Measurements from ENCODE around the gene ATG13.

The ATG13 gene

GRCh38 chr11:46661836-46662235 lies 44.5 kb downstream of the ATG13 start:
- no peak for DNase-seq (ENCODE audit: extremely low read depth, low read depth)
- no peak for TF ChIP-seq CTCF (IDR thresholded peaks at IDR 0.05; ENCODE audit: low read depth, low read length)

DNA sequence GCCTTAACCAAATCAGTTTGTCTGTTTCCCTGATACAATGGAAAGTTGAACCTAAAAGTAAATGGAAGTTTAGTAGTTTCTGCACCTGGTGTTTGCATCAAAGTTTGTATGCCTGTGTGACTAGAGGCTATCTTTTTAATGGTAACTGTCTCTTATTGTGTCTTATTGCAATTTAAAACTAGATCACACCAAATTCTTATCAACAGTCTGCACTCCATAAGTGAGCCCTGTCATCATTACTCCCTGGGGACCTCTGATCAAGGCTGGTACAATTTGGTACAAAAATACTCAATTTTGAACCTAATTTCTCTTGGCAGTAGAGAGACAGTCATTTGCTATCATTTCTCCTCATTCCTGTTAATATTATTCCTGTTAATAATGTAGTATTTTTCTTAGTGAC lies 45.0 kb downstream of the ATG13 start:
- DNase-seq (ENCODE audit: extremely low read depth, low read depth): no peak
- no peak for TF ChIP-seq CTCF (IDR thresholded peaks at IDR 0.05; ENCODE audit: low read depth, low read length)

DNA sequence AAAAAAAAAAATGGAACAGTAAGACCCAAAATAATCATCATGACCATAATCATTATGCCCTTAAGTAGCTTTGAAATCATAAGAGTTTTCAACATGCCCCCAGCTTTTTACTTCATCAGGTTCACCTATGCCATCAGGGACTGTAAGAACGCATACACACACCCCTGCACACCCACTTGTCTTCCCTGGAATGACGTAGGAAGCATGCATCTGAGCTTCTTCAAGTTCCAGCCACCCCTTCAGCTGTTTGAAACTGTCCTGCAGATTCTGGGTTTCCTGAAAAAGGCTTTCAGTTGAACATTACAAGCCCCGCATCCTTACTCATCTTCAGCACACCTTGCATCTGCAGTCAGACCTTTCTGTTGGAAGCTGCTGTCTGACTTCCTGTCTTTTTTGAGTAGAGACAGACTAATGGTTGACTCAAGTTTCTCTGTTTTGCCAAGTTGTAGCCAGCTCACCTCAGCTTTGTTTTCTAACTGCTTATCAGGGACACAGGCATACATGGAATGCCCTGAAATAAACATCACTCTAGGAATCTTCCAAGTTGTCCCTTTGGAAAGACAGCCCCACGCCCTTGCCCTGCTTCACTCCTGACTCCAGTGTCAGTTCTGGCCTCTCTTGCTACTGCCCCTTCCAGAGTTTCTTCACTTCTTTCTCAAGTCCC lies 46.1 kb downstream of the ATG13 start:
- DNase-seq (ENCODE audit: extremely low read depth, low read depth): no peak
- no peak for TF ChIP-seq CTCF (IDR thresholded peaks at IDR 0.05; ENCODE audit: low read depth, low read length)

DNA sequence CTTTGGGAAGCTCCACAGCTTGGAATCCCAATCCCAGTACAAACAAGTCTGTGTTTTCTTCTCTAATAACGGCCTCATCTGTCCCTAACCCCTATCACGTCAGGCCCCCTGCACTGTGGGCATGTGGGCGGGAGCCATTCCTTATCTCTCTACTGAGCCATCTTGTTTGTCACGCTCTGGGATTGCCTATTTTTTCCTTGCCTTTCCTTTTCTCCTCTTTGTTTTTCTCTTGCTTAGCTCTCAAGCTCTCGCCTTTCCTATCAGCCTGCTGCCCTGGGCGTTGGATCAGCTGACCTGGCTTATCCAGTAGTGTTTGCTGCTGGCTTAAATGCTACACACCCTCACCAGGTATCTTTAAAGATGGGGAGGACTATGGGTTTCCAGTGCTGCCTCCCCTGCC lies 47.3 kb downstream of the ATG13 start:
- no peak for TF ChIP-seq CTCF (IDR thresholded peaks at IDR 0.05; ENCODE audit: low read depth, low read length)
- no peak for DNase-seq (ENCODE audit: extremely low read depth, low read depth)

- no peak for TF ChIP-seq CTCF (IDR thresholded peaks at IDR 0.05; ENCODE audit: low read depth, low read length)
- DNase-seq (ENCODE audit: extremely low read depth, low read depth): no peak
Measured at GRCh38 chr11:46665356-46665755, 48.0 kb downstream of the ATG13 start.

GRCh38 chr11:46666516-46666915 lies 49.2 kb downstream of the ATG13 start:
- DNase-seq (ENCODE audit: extremely low read depth, low read depth): no peak
- TF ChIP-seq CTCF (IDR thresholded peaks at IDR 0.05; ENCODE audit: low read depth, low read length): no peak

DNA sequence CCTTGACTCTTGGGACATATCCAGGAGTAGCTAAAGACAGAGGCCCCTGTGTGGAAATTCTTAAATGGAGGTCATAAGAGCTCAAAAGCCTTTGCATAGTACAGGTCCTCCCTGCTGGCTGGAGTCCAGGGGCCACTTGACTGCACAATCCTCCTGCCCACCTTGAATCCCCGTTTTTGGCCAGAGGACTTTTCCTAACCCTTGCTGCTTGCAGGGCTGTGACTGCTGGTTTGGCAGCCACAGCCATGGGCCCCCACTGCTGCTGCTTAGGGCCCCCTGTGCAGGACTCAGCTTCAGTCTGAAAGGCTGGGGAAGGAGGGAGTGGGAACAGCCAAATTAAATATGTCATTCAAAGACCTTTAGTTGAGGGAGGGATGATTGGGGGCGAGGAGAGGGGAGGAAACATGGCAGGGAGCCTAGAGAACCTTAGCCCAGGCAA lies 49.7 kb downstream of the ATG13 start:
- TF ChIP-seq CTCF (IDR thresholded peaks at IDR 0.05; ENCODE audit: low read depth, low read length): no peak
- DNase-seq (ENCODE audit: extremely low read depth, low read depth): no peak

All from AG09319 (cell line).